GM19372 (cell line): ENCODE results near the gene SAV1.

Experiments
- ATAC-seq: cut with Tn5 transposase; IDR thresholded peaks from one replicate; pipeline ENCODE4 v1.9.1; 2021; ENCODE audit warnings: mild to moderate bottlenecking, low read depth, moderate library complexity; ENCODE audit not compliant: unreplicated experiment

The SAV1 gene

DNA sequence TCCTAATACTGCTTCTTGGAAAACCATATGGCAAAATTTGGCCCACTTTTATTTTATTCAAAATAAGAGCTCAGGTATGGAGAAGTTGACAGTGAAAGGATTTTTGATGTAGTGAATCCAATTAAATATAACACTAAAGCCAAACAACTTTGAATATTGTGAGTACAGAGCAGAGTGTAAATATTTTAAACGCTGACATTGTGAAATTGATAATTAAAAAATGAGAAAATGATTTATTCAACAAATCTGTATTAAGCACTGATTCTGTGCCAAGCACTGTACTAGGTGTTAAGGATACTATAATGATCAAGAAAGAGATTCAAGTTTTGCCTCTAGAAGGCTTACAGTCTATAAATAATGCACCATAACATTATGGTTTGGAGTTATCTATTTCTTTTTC, 57.6 kb downstream of the SAV1 start:
- no peak for ATAC-seq

DNA sequence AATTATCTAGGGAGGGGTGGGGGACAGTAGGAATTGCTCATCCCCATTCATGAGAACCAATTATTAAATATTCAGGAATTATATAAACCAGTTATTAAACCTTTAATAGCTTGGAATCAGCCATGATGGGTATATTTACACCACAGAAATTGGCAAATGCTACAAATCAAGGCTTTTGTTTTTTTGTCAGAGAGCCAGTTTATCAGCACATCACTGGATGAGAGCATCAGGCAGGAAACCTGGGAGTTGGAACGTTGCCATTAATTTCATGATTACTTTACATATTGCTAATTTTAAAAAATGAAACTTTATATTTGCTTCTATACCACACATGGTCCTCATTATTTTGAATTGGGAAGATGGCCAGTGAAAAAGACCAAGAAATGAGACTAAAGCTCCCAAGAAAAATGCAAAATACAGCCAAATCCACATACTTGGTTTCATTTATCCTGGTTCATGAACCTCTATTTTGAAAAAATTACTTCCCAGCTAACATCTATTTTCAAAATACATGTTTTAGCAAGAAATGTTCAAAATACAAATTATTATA, 59.7 kb downstream of the SAV1 start:
- ATAC-seq: no peak

DNA sequence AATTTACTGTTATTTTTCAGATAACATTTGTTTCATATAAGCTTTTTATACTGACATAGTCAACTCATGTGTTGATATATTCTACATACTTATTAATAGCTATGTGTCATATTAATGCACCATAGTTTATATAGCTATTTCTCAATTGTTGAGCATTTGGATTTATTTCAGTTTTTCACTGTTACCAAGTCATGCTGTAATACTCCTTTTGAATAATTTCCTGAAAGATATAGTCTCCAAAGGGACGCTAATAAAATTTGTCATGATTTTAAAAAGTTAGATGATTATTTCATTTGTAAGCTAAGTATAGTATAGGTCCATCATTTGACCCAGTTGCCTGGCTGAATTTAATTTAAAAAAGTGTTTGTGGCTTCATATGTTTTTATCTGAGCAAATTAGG, 60.3 kb downstream of the SAV1 start:
- ATAC-seq: no peak

DNA sequence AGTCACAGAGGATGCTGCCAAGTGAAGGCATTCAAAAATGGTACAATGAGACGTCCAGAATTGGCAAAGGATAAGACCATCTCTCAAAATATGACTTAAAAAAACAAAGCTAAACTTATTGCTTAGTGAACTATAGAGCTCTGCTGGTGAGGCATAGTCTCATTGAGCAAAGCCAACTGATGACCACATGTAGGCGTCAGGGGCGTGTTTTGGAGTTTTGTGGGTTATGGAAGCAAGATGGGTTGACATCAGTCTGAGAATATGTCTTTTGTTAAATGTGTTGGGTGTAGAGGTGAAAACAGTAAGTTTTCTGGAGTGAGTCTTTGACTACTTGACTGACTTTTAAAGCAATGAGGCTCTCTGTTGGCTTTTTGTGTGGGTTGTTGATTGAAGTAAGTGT, 60.9 kb downstream of the SAV1 start:
- no peak for ATAC-seq

DNA sequence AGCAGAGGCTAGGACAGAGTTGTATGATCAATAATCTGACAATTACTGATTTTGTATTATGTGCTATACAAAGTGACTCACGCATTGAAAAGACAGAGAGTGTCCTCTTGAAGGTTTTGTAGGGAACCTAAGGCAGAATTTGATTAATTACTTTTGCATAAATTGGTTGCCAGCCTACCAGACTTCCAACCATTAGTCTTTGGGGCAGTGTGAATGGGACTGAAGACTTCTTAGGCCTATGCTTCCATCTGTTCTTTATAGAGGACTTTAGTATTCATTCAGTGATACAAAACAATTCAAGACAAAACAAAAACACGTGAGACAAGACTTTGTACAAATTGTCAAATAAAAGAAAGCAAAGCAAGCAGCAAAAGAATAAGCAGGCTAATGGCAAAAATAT, 61.6 kb downstream of the SAV1 start:
- no peak for ATAC-seq

- ATAC-seq: no peak
Observed at GRCh38 chr14:50605766-50606165, 62.3 kb downstream of the SAV1 start.

- ATAC-seq: no peak
Observed at GRCh38 chr14:50603565-50603964, 64.5 kb downstream of the SAV1 start.

DNA sequence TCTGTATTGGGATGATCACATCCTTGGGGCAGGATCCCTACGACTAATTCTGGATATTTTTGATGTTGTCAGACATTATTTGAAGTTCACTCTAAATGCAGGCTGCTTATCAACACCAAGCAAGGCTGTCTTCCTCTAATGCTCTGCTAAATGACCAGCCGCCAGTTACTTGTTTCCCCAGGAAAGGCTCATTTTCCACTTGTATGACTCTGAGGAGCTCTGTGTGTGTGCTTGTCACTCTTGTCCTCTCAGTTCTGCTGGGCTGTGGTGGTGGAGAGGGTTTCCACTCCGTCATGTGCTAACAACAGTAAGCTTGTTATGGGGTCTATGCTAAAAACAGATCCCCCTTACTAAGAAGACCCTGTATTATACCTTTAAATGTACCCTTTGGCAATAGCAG, 66.1 kb downstream of the SAV1 start:
- no peak for ATAC-seq

DNA sequence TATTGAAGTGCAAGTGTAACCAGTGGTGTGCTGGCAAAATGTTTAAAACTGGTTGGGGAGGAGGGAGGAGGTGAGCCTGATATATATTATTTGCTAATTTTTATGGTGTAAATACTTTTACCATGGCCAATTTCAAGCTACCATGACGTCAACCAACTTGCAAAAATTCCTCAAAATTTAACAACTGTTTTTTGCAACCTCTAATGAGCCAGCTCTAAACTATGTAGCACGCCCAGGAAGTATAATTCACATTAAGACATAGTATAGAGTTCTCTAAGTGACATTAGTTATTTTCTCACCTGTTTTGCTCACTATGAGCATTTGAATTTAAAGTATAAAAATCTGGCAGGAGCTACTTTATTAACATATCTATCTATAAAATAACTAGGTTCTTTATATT, 66.7 kb downstream of the SAV1 start:
- no peak for ATAC-seq

DNA sequence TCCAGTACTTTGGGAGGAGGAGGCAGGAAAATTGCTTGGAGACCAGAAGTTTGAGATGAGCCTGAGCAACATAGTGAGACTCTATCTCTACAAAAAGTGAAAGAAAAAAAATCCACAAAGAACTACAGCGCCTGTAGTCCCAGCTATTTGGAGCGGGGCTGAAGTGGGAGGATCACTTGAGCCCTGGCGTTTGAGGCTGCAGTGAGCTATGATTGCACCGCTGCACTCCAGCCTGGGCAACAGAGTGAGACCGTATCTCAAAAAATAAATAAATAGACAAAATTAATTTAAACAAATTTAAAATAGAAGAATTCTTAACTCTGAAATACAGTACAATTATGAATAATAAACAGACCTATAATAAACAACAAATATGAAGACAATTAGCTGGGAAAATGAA, 67.3 kb downstream of the SAV1 start:
- ATAC-seq: no peak

- no peak for ATAC-seq
Observed at GRCh38 chr14:50599700-50600444, 68.2 kb downstream of the SAV1 start.

- no peak for ATAC-seq
Observed at GRCh38 chr14:50598765-50599164, 69.3 kb downstream of the SAV1 start.

DNA sequence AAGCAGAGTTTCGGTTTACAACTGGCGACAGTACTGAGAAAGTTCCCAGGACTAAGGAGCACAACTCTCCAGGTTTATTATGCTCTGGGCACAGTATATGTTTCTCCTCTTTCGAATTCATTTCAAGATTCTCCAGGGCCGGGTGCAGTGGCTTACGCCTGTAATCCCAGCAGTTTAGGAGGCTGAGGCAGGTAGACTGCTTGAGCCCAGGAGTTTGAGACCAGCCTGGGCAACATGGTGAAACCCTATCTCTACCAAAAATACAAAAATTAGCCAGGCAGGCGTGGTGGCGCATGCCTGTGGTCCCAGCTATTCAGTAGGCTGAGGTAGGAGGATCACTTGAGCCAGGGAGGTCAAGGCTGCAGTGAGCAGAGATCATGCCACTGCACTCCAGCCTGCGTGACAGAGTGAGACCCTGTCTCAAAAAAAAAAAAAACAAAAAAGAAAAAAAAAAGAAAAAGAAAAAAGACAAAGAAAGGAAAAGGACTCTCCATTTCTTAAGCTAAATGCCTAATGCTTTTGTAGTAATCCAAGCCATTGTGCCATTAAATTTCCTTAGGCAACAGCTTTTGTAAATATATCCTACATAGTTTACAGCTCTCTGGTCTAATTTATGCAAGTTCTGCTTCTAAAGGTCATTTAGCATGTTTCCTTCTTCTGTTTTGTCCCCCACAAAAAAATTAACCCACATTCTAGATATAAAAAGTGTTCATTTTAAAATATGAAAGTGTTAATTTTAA, 73.4 kb downstream of the SAV1 start:
- no peak for ATAC-seq

DNA sequence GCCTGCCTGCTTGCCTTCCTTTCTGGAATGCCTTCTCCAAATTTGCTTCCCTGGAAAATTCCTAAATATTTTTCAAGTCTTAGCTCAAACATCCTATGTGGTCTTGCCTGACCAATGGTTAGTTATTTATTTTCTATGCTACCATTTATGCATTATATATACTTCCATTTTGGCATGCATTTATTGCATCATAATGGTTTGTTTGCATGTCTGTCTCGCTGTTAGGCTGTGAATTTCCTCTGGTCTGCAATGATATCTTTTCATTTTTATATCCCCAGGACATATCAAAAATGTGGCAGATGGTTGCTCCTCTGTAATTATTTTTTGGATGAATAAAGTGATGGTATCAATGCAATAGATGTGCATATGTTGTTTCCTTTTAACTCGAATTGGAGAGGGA, 77.6 kb downstream of the SAV1 start:
- no peak for ATAC-seq
